ACC112 (cell line): ENCODE results near the gene BBOX1.

Experiments
- H2AFZ ChIP-seq: fragments of 200-600 bp; sonication (generic); one replicate; pipeline ENCODE4 v1.6.0; 2017; ENCODE audit warnings: antibody characterized with exemption, low read length; ENCODE audit not compliant: unreplicated experiment
- H3K27ac ChIP-seq: fragments of 200-600 bp; sonication (generic); 2 replicates; pipeline ENCODE4 v1.5.1; 2014; ENCODE audit warnings: low read depth, mild to moderate bottlenecking, antibody characterized with exemption, low read length, moderate library complexity
- H3K27me3 ChIP-seq: fragments of 200-600 bp; sonication (generic); 2 replicates; pipeline ENCODE4 v1.6.1; 2014; ENCODE audit warnings: mild to moderate bottlenecking, antibody characterized with exemption, low read length, moderate library complexity, mixed read lengths; ENCODE audit not compliant: insufficient read depth
- H3K36me3 ChIP-seq: fragments of 200-600 bp; sonication (generic); 2 replicates; pipeline ENCODE4 v1.6.1; 2016; ENCODE audit warnings: mild to moderate bottlenecking, antibody characterized with exemption, low read length, moderate library complexity, mixed read lengths; ENCODE audit not compliant: insufficient read depth
- H3K4me1 ChIP-seq: fragments of 200-600 bp; sonication (generic); one replicate; pipeline ENCODE4 v1.6.1; 2016; ENCODE audit warnings: low read length, mixed read lengths; ENCODE audit not compliant: insufficient read depth, unreplicated experiment, control insufficient read depth
- H3K4me3 ChIP-seq: fragments of 200-600 bp; sonication (generic); 2 replicates; pipeline ENCODE4 v1.5.1; 2014; ENCODE audit warnings: mild to moderate bottlenecking, low read depth, low read length
- H3K79me2 ChIP-seq: fragments of 200-600 bp; sonication (generic); one replicate; pipeline ENCODE4 v1.6.0; 2016; ENCODE audit warnings: low read length; ENCODE audit not compliant: control insufficient read depth, unreplicated experiment, insufficient read depth

Gene BBOX1

GRCh38 chr11:27058456-27058855, 17.8 kb downstream of the BBOX1 start:
- H3K4me1 ChIP-seq = peaks cover 6% of the 10 kb centered on the region
- H3K36me3 ChIP-seq = no peaks in the 10 kb centered on the region
- no peak overlapping the region for H3K4me3 ChIP-seq
- H2AFZ ChIP-seq = no peak overlapping the region
- H3K27me3 ChIP-seq = no peaks in the 10 kb centered on the region
- H3K79me2 ChIP-seq = no peaks in the 10 kb centered on the region
- no peak overlapping the region for H3K27ac ChIP-seq

- Histone ChIP-seq H3K27me3 (no peaks in the 10 kb centered on the region), H3K4me1 (peaks cover 6% of the 10 kb centered on the region), H3K79me2 (no peaks in the 10 kb centered on the region), H2AFZ (no peak overlapping the region), H3K27ac (no peak overlapping the region), H3K36me3 (no peaks in the 10 kb centered on the region), H3K4me3 (no peak overlapping the region)
Observed at GRCh38 chr11:27059431-27059830, 18.8 kb downstream of the BBOX1 start.

GRCh38 chr11:27060816-27061460, 20.3 kb downstream of the BBOX1 start:
- H3K4me3 ChIP-seq = peak overlapping the region; percentile 30; the same call in 1 of the 2 replicates
- no peaks in the 10 kb centered on the region for H3K27me3 ChIP-seq
- no peaks in the 10 kb centered on the region for H3K36me3 ChIP-seq
- peaks cover 6% of the 10 kb centered on the region for H3K4me1 ChIP-seq
- no peak overlapping the region for H3K27ac ChIP-seq
- H2AFZ ChIP-seq = no peak overlapping the region
- no peaks in the 10 kb centered on the region for H3K79me2 ChIP-seq

GRCh38 chr11:27061461-27061821, 20.8 kb downstream of the BBOX1 start:
- Histone ChIP-seq H2AFZ (no peak overlapping the region), H3K36me3 (no peaks in the 10 kb centered on the region), H3K27me3 (no peaks in the 10 kb centered on the region), H3K79me2 (no peaks in the 10 kb centered on the region), H3K4me3 (no peak overlapping the region), H3K4me1 (peaks cover 6% of the 10 kb centered on the region), H3K27ac (no peak overlapping the region)

GRCh38 chr11:27064086-27064485, 23.5 kb downstream of the BBOX1 start:
- no peak overlapping the region for H2AFZ ChIP-seq
- no peak overlapping the region for H3K4me3 ChIP-seq
- no peaks in the 10 kb centered on the region for H3K79me2 ChIP-seq
- no peaks in the 10 kb centered on the region for H3K4me1 ChIP-seq
- H3K36me3 ChIP-seq = no peaks in the 10 kb centered on the region
- no peak overlapping the region for H3K27ac ChIP-seq
- H3K27me3 ChIP-seq = no peaks in the 10 kb centered on the region

GRCh38 chr11:27075192-27075591, 34.6 kb downstream of the BBOX1 start:
- Histone ChIP-seq H3K79me2 (no peaks in the 10 kb centered on the region), H3K27me3 (no peaks in the 10 kb centered on the region), H3K36me3 (no peaks in the 10 kb centered on the region), H3K4me1 (no peaks in the 10 kb centered on the region), H2AFZ (no peak overlapping the region), H3K27ac (no peak overlapping the region), H3K4me3 (no peak overlapping the region)

- H3K27me3 ChIP-seq = no peaks in the 10 kb centered on the region
- H3K79me2 ChIP-seq = no peaks in the 10 kb centered on the region
- no peak overlapping the region for H3K4me3 ChIP-seq
- H3K36me3 ChIP-seq = no peaks in the 10 kb centered on the region
- no peak overlapping the region for H3K27ac ChIP-seq
- no peak overlapping the region for H2AFZ ChIP-seq
- H3K4me1 ChIP-seq = no peaks in the 10 kb centered on the region
Observed at GRCh38 chr11:27075655-27076054, 35.0 kb downstream of the BBOX1 start.

GRCh38 chr11:27076121-27076589, 35.5 kb downstream of the BBOX1 start:
- no peak overlapping the region for H3K4me3 ChIP-seq
- no peaks in the 10 kb centered on the region for H3K4me1 ChIP-seq
- no peaks in the 10 kb centered on the region for H3K36me3 ChIP-seq
- H3K27me3 ChIP-seq = no peaks in the 10 kb centered on the region
- H3K79me2 ChIP-seq = no peaks in the 10 kb centered on the region
- no peak overlapping the region for H3K27ac ChIP-seq
- no peak overlapping the region for H2AFZ ChIP-seq

GRCh38 chr11:27081056-27081455, 40.4 kb downstream of the BBOX1 start:
- no peaks in the 10 kb centered on the region for H3K4me1 ChIP-seq

GRCh38 chr11:27083241-27083640, 42.6 kb downstream of the BBOX1 start:
- Histone ChIP-seq H3K4me1 (no peaks in the 10 kb centered on the region), H3K27ac (no peak overlapping the region), H3K4me3 (no peak overlapping the region), H2AFZ (no peak overlapping the region), H3K79me2 (no peaks in the 10 kb centered on the region), H3K36me3 (no peaks in the 10 kb centered on the region), H3K27me3 (no peaks in the 10 kb centered on the region)

More at GRCh38 chr11:27081056-27081455, 40.4 kb downstream of the BBOX1 start:
- H3K4me3 ChIP-seq = no peak overlapping the region
- H3K27me3 ChIP-seq = no peaks in the 10 kb centered on the region
- no peak overlapping the region for H2AFZ ChIP-seq
- no peaks in the 10 kb centered on the region for H3K36me3 ChIP-seq
- H3K79me2 ChIP-seq = no peaks in the 10 kb centered on the region
- H3K27ac ChIP-seq = no peak overlapping the region

GRCh38 chr11:27083782-27084181, 43.2 kb downstream of the BBOX1 start:
- Histone ChIP-seq H3K79me2 (no peaks in the 10 kb centered on the region), H3K27ac (no peak overlapping the region), H3K4me3 (no peak overlapping the region), H3K4me1 (no peaks in the 10 kb centered on the region), H3K36me3 (no peaks in the 10 kb centered on the region), H2AFZ (no peak overlapping the region), H3K27me3 (no peaks in the 10 kb centered on the region)
